PC-9 (cell line): Measurements from ENCODE around the gene PDSS1. TPM values are rescaled to one million over a fixed set of nuclear protein-coding genes. Genes with fewer than 3 reads are reported as not detected.

Experiments
- BruUV-seq: library from RNA; stranded (reverse); fragments of 400-500 nt; replicated peaks from 2 replicates; lab custom pipeline; 2021; lab: Mats Ljungman, UMichigan
- CTCF ChIA-PET: fragments of 300-600 bp; sonication (Branson Sonifier 250); formaldehyde crosslinking; loops from one replicate; lab custom pipeline; 2022; ENCODE audit warnings: antibody characterized with exemption; lab: Charles Lee
- POLR2A ChIA-PET: fragments of 300-600 bp; sonication (Branson Sonifier 250); formaldehyde crosslinking; loops from one replicate; lab custom pipeline; 2022; ENCODE audit warnings: antibody characterized with exemption; ENCODE audit not compliant: unreplicated experiment; lab: Charles Lee
- DNase-seq, 2 experiments: peaks; one replicate each; pipeline versions ENCODE4 v3.0.0 to v3.0.0-alpha.2; 2015 to 2022; ENCODE audit warnings: mixed read lengths in 1 of 2
- H2AFZ ChIP-seq: fragments of 200-600 bp; sonication (generic); 2 replicates; pipeline ENCODE4 v1.8.1; 2017; ENCODE audit warnings: antibody characterized with exemption
- H3F3A ChIP-seq: fragments of 200-600 bp; sonication (generic); 2 replicates; pipeline ENCODE4 v1.8.1; 2017; ENCODE audit warnings: antibody characterized with exemption, mild to moderate bottlenecking, low read depth; ENCODE audit not compliant: insufficient read depth
- H3K27ac ChIP-seq: fragments of 200-600 bp; sonication (generic); 2 replicates; pipeline ENCODE4 v1.6.1; 2016; ENCODE audit warnings: mixed run types
- H3K27me3 ChIP-seq: fragments of 200-600 bp; sonication (generic); 2 replicates; pipeline ENCODE4 v1.6.1; 2016; ENCODE audit warnings: low read depth, mixed run types; ENCODE audit not compliant: insufficient read depth
- H3K36me3 ChIP-seq: fragments of 200-600 bp; sonication (generic); 2 replicates; pipeline ENCODE4 v1.6.1; 2016; ENCODE audit warnings: low read depth, mixed run types
- H3K4me1 ChIP-seq: fragments of 200-600 bp; sonication (generic); replicated peaks from 2 replicates; pipeline ENCODE4 v1.6.1; 2016; ENCODE audit warnings: mixed run types; ENCODE audit not compliant: insufficient read depth
- H3K4me2 ChIP-seq: fragments of 200-600 bp; sonication (generic); 2 replicates; pipeline ENCODE4 v1.6.1; 2017; ENCODE audit warnings: mixed run types
- H3K4me3 ChIP-seq: fragments of 200-600 bp; sonication (generic); 2 replicates; pipeline ENCODE4 v1.6.1; 2016; ENCODE audit warnings: mixed run types
- H3K79me2 ChIP-seq: fragments of 200-600 bp; sonication (generic); 2 replicates; pipeline ENCODE4 v1.6.1; 2017; ENCODE audit warnings: low read depth, mixed run types
- H3K9me2 ChIP-seq: fragments of 200-600 bp; sonication (generic); 2 replicates; pipeline ENCODE4 v1.8.1; 2017; ENCODE audit warnings: mild to moderate bottlenecking; ENCODE audit not compliant: insufficient read depth
- H3K9me3 ChIP-seq: fragments of 200-600 bp; sonication (generic); 2 replicates; pipeline ENCODE4 v1.8.1; 2016; ENCODE audit warnings: low read depth; ENCODE audit not compliant: insufficient read depth
- H4K20me1 ChIP-seq: fragments of 200-600 bp; sonication (generic); 2 replicates; pipeline ENCODE4 v1.8.1; 2017; ENCODE audit not compliant: insufficient read depth
- EZH2 ChIP-seq: fragments of 200-600 bp; sonication (generic); IDR thresholded peaks from 2 replicates; pipeline ENCODE4 v1.8.0; 2017; ENCODE audit warnings: antibody characterized with exemption, low read depth
- intact Hi-C: fragments of 100-400 bp; cut with micrococcal nuclease; formaldehyde crosslinking; loops from one replicate; pipeline ENCODE4 v1.10.0; 2022; ENCODE audit not compliant: unreplicated experiment
- total RNA-seq: library from RNA; stranded (reverse); gene quantifications from 2 replicates; pipeline ENCODE4 v1.2.3, GENCODE V29; 2021
- TF ChIP-seq, protein P1 (sequence below): fragments of 200-600 bp; sonication (generic); conservative IDR thresholded peaks from 2 replicates; pipeline ENCODE4 v1.6.1; 2017; ENCODE audit warnings: mixed run types, antibody characterized with exemption, mild to moderate bottlenecking, moderate library complexity

The PDSS1 gene
- total RNA-seq, 1 experiment from 2014 or later, result 5.6 TPM

DNA sequence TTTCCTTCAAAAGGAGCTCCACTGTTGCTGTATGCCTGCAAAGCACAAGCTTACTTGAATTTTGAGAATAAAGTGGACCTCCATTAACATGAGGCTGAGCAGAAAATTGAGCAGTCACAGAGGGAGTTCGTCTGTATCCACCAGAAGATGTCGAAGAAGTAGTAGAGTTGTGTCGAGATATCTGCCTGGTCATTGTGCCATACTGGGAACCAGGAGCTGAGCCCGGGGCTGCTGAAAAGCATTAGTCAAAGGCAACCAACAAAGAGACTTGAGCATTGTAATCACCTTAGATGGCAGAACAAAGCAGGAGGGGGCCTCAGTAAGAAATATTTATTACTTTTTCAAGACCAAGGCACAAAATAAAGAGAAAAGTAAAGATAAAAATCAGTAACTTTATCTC is 61.5 kb downstream of the PDSS1 start:
- Histone ChIP-seq H3K79me2 (no peaks in the 10 kb centered on the region), H3K4me3 (no peak overlapping the region), H3K27me3 (no peaks in the 10 kb centered on the region), H2AFZ (no peak overlapping the region), H3K9me3 (no peaks in the 10 kb centered on the region), H3K9me2 (no peaks in the 10 kb centered on the region), H3K4me1 (no peaks in the 10 kb centered on the region; the same call in 1 of the 2 replicates), H3K27ac (no peak overlapping the region), H3F3A (no peaks in the 10 kb centered on the region), H4K20me1 (no peaks in the 10 kb centered on the region), H3K4me2 (no peak overlapping the region), H3K36me3 (no peaks in the 10 kb centered on the region)
- intact Hi-C loops, result no loop called here
- DNase-seq, result no peak
- no TSS peak for BruUV-seq
- ChIA-PET POLR2A (no interaction called here), CTCF (no interaction called here)
- TF ChIP-seq, protein P1, sequence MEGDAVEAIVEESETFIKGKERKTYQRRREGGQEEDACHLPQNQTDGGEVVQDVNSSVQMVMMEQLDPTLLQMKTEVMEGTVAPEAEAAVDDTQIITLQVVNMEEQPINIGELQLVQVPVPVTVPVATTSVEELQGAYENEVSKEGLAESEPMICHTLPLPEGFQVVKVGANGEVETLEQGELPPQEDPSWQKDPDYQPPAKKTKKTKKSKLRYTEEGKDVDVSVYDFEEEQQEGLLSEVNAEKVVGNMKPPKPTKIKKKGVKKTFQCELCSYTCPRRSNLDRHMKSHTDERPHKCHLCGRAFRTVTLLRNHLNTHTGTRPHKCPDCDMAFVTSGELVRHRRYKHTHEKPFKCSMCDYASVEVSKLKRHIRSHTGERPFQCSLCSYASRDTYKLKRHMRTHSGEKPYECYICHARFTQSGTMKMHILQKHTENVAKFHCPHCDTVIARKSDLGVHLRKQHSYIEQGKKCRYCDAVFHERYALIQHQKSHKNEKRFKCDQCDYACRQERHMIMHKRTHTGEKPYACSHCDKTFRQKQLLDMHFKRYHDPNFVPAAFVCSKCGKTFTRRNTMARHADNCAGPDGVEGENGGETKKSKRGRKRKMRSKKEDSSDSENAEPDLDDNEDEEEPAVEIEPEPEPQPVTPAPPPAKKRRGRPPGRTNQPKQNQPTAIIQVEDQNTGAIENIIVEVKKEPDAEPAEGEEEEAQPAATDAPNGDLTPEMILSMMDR, result no peak
- no peak for TF ChIP-seq EZH2

DNA sequence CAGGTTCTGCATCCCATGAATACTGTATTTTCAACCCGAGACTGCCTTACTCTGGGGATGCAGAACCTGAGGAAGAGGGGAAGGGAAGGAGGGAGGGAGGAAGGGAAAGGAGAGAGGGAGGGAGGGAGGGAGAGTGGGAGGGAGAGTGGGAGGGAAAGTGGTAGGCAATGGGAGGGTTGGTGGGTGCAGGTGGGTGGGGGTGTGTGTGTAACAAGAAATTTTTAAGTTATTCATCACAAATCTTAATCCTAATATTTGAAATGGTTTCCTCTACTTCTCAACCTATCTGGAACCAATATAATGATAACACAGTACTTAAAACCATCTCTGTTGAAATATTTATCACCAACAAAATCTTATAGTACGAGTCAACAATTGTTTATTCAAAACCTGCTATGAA is 68.0 kb downstream of the PDSS1 start:
- H3F3A ChIP-seq, result no peaks in the 10 kb centered on the region
- DNase-seq, result no peak
- no TSS peak for BruUV-seq
- no peak overlapping the region for H3K27ac ChIP-seq
- H3K27me3 ChIP-seq, result no peaks in the 10 kb centered on the region
- H3K4me2 ChIP-seq, result no peak overlapping the region
- CTCF ChIA-PET, result no interaction called here
- H3K9me2 ChIP-seq, result no peaks in the 10 kb centered on the region
- no peaks in the 10 kb centered on the region for H3K79me2 ChIP-seq
- TF ChIP-seq, protein P1, result no peak
- TF ChIP-seq EZH2, result no peak
- no peaks in the 10 kb centered on the region for H3K9me3 ChIP-seq
- no peaks in the 10 kb centered on the region for H3K4me1 ChIP-seq
- H2AFZ ChIP-seq, result no peak overlapping the region
- no peak overlapping the region for H3K4me3 ChIP-seq
- no peaks in the 10 kb centered on the region for H4K20me1 ChIP-seq
- intact Hi-C loops, result no loop called here
- POLR2A ChIA-PET, result no interaction called here
- H3K36me3 ChIP-seq, result no peaks in the 10 kb centered on the region

DNA sequence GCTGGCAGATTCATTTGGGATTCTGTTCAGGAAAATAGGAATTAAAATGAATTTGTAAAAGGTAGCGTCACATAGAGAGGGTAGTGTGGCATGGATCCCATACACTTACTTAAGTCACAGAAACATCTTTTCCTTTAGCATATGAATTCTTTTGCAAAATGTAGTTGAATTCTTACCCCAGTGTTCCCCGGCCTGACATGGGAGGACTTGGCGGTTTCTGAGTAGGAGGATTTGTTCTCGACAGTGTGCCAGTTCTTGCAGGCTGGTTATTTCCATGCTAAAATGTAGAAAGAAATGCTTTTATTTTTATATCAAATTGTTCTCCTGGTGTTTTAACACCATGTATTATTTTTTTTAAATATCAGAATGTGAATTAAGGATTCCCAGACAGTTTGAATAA is 72.6 kb downstream of the PDSS1 start:
- intact Hi-C loops, result no loop called here
- TF ChIP-seq, protein P1, result no peak
- no peaks in the 10 kb centered on the region for H3K9me2 ChIP-seq
- CTCF ChIA-PET, result no interaction called here
- no peaks in the 10 kb centered on the region for H3F3A ChIP-seq
- DNase-seq, result no peak
- no peaks in the 10 kb centered on the region for H4K20me1 ChIP-seq
- H3K4me1 ChIP-seq, result no peaks in the 10 kb centered on the region
- no peak overlapping the region for H2AFZ ChIP-seq
- H3K9me3 ChIP-seq, result no peaks in the 10 kb centered on the region
- no TSS peak for BruUV-seq
- no peak overlapping the region for H3K27ac ChIP-seq
- no peaks in the 10 kb centered on the region for H3K27me3 ChIP-seq
- POLR2A ChIA-PET, result no interaction called here
- no peak overlapping the region for H3K4me3 ChIP-seq
- H3K4me2 ChIP-seq, result no peak overlapping the region
- H3K79me2 ChIP-seq, result peaks cover 10% of the 10 kb centered on the region; the same call in 1 of the 2 replicates
- H3K36me3 ChIP-seq, result no peaks in the 10 kb centered on the region
